ENCODE measurements around the gene FCF1. TPM values are rescaled to one million over a fixed set of nuclear protein-coding genes. Genes with fewer than 3 reads are reported as not detected.

FCF1 gene
- total and polyA plus RNA-seq, 2 of the 4 experiments (the other 2 are of a cell fraction) = 37.1 to 45.5 TPM

DNA sequence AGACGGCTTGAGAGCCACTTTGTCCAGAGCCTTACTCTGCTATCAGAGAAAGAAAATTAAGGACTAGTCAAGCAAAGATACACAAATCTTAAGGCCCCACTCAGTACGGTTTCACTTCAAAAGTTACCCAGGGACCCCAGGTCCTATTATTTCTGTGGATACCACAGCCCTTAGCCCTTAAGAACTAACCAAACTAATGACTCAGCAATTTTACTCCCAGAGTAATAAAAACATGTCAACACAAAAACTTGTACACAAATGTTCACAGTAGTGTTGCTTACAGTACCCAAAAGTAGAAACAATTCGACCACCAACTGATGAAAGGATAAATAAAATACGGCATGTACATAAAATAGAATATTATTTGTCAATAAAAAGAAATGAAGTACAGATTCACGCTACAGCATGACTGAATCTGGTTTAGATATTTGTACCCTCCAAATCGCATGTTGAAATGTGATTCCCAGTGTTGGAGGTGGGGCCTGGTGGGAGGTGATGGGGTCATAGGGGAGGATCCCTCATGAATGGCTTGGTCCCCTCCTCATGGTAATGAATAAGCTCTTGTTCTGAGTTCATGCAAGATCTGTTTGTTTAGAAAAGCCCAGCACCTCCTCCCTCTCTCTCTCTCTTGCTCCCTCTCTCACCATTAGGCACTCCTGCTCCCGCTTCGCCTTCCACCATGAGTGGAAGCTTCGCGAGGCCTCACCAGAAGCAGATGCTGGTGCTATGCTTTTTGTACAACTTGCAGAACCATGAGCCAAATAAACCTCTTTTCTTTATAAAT lies 30.6 kb upstream of the FCF1 start:
- H4K5ac ChIP-seq (ENCODE audit: low read depth, low read length) = no peak overlapping the region
- ChIA-PET POLR2A (ENCODE audit: unreplicated experiment) (no interaction called here), CTCF (no interaction called here)
- H3K4me1 ChIP-seq (ENCODE audit: control insufficient read depth, insufficient read depth, low read length) = no peaks in the 10 kb centered on the region
- H3K14ac ChIP-seq (replicated peaks; ENCODE audit: low read depth, low read length) = no peak overlapping the region
- H2BK20ac ChIP-seq (ENCODE audit: low read depth, low read length) = no peak overlapping the region
- no peak for TF ChIP-seq RFX5 (IDR thresholded peaks at IDR 0.05; ENCODE audit: low read depth, low read length)
- no peak for TF ChIP-seq BHLHE40 (IDR thresholded peaks at IDR 0.05; ENCODE audit: low read depth, low read length)
- TF ChIP-seq MAFK (IDR thresholded peaks at IDR 0.05; ENCODE audit: low read depth, low read length) = peak; percentile 98
- no peak for TF ChIP-seq MXI1 (IDR thresholded peaks at IDR 0.05; ENCODE audit: borderline replicate concordance, low read depth, low read length)
- peak; percentile 95 for TF ChIP-seq NFE2L2 (IDR thresholded peaks at IDR 0.05; ENCODE audit: low read depth, low read length)
- no peak overlapping the region for H3K4me2 ChIP-seq (ENCODE audit: low read depth, low read length)
- H2AK5ac ChIP-seq (ENCODE audit: low read depth, low read length) = no peak overlapping the region
- no peak overlapping the region for H4K8ac ChIP-seq (ENCODE audit: low read depth in 2 of 2, low read length in 2 of 2)
- H3K27ac ChIP-seq (ENCODE audit: insufficient read depth, low read length) = no peak overlapping the region
- H3K18ac ChIP-seq (ENCODE audit: low read depth, low read length) = no peak overlapping the region
- H3K23ac ChIP-seq (ENCODE audit: low read depth, low read length) = no peak overlapping the region
- H3K36me3 ChIP-seq (ENCODE audit: control insufficient read depth, insufficient read depth, low read length) = peaks cover 25% of the 10 kb centered on the region
- H2AK9ac ChIP-seq (replicated peaks; ENCODE audit: low read depth, low read length, poor library complexity) = no peak overlapping the region
- H2AFZ ChIP-seq (replicated peaks; ENCODE audit: low read length, poor library complexity) = no peak overlapping the region
- H3K27me3 ChIP-seq (ENCODE audit: control insufficient read depth, insufficient read depth, low read length) = no peaks in the 10 kb centered on the region
- H3K79me1 ChIP-seq (ENCODE audit: low read depth in 1 of 2, low read length in 2 of 2) = peaks cover 20 to 21% of the 10 kb centered on the region in 2 experiments
- H3K9me1 ChIP-seq (ENCODE audit: insufficient read depth, low read length) = peaks cover 3% of the 10 kb centered on the region; the same call in 1 of the 2 replicates
- H3K4ac ChIP-seq (ENCODE audit: low read depth, low read length) = no peak overlapping the region
- no peaks in the 10 kb centered on the region for H4K20me1 ChIP-seq (ENCODE audit: insufficient read depth, low read length)
- no peak overlapping the region for H4K91ac ChIP-seq (ENCODE audit: insufficient read depth, low read depth, low read length)
- dilution Hi-C loops (cut with HindIII; ENCODE audit: low sequenced_read_pairs, unreplicated experiment) (no loop called here), in situ Hi-C loops (cut with MboI; ENCODE audit: low sequenced_read_pairs) (no loop called here), intact Hi-C loops (cut with micrococcal nuclease) (no loop called here)
- WGBS, 2 experiments (ENCODE audit: extremely low coverage in 2 of 2, insufficient read length in 1 of 2) = 94% methylated on average over 3 of the region's 10 CpGs; no CpG with 5 or more reads in 1 of the 2 experiments
- no peak overlapping the region for H3K9ac ChIP-seq (ENCODE audit: low read depth, low read length)
- ATAC-seq (ENCODE audit: low read depth) (no peak), DNase-seq (no peak)
- H3K4me3 ChIP-seq (ENCODE audit: insufficient read depth, low read depth, low read length) = no peak overlapping the region
- H3K9me3 ChIP-seq (ENCODE audit: control insufficient read depth, insufficient read depth, low read length) = no peaks in the 10 kb centered on the region
- H3K56ac ChIP-seq (ENCODE audit: extremely low read depth, insufficient read depth, low read length) = no peak overlapping the region
- no TSS peak for BruUV-seq (replicated peaks)
- H2BK5ac ChIP-seq (ENCODE audit: low read depth, low read length, poor library complexity, severe bottlenecking) = no peak overlapping the region
- no peak overlapping the region for H2BK15ac ChIP-seq (ENCODE audit: low read depth, low read length)
- H2BK120ac ChIP-seq (ENCODE audit: low read depth, low read length) = no peak overlapping the region
